Activated CD4-positive, alpha-beta T cell treated with anti-CD3 and anti-CD28 coated beads, Interleukin-2, Interleukin-6, amounts not matched to agents 100 ng/mL and 50 ng/mL, durations not matched to agents 16 hours and 8 hours (primary cell): ENCODE data around the gene TFB1M.

ENCODE experiments used
- DNase-seq: peaks from one replicate; pipeline ENCODE4 v3.0.0-alpha.2; 2020

Gene TFB1M

GRCh38 chr6:155261111-155261900 is 53.0 kb downstream of the TFB1M start:
- DNase-seq = no peak

GRCh38 chr6:155260686-155261085 is 53.6 kb downstream of the TFB1M start:
- no peak for DNase-seq

- no peak for DNase-seq
Observed at GRCh38 chr6:155259897-155260296, 54.4 kb downstream of the TFB1M start.

- DNase-seq = no peak
Observed at GRCh38 chr6:155259204-155259603, 55.1 kb downstream of the TFB1M start.

- no peak for DNase-seq
Observed at GRCh38 chr6:155257796-155258195, 56.5 kb downstream of the TFB1M start.

GRCh38 chr6:155256122-155256795 is 58.0 kb downstream of the TFB1M start:
- DNase-seq = no peak

GRCh38 chr6:155254139-155254538 is 60.1 kb downstream of the TFB1M start:
- DNase-seq = no peak

- DNase-seq = no peak
Observed at GRCh38 chr6:155253337-155253736, 60.9 kb downstream of the TFB1M start.

- no peak for DNase-seq
Observed at GRCh38 chr6:155252581-155252980, 61.7 kb downstream of the TFB1M start.

- DNase-seq = no peak
Observed at GRCh38 chr6:155250701-155251381, 63.4 kb downstream of the TFB1M start.

GRCh38 chr6:155248008-155249001 is 66.0 kb downstream of the TFB1M start:
- DNase-seq = peak; percentile 50

GRCh38 chr6:155247618-155248007 is 66.7 kb downstream of the TFB1M start:
- no peak for DNase-seq

GRCh38 chr6:155246825-155247224 is 67.5 kb downstream of the TFB1M start:
- no peak for DNase-seq

- no peak for DNase-seq
Observed at GRCh38 chr6:155245831-155246230, 68.5 kb downstream of the TFB1M start.

GRCh38 chr6:155245193-155245592 is 69.1 kb downstream of the TFB1M start:
- DNase-seq = no peak

- DNase-seq = no peak
Observed at GRCh38 chr6:155244434-155244833, 69.8 kb downstream of the TFB1M start.

- DNase-seq = no peak
Observed at GRCh38 chr6:155241966-155242365, 72.3 kb downstream of the TFB1M start.

- DNase-seq = no peak
Observed at GRCh38 chr6:155240905-155241600, 73.2 kb downstream of the TFB1M start.

GRCh38 chr6:155237613-155238012 is 76.7 kb downstream of the TFB1M start:
- DNase-seq = no peak

GRCh38 chr6:155235087-155235486 is 79.2 kb downstream of the TFB1M start:
- DNase-seq = no peak

- DNase-seq = no peak
Observed at GRCh38 chr6:155234687-155235086, 79.6 kb downstream of the TFB1M start.

GRCh38 chr6:155234167-155234566 is 80.1 kb downstream of the TFB1M start:
- no peak for DNase-seq
